Measurements from ENCODE around the gene MAOA. TPM values are rescaled to one million over a fixed set of nuclear protein-coding genes. Genes with fewer than 3 reads are reported as not detected.

MAOA gene
- total RNA-seq, 3 donors from 2014 or later = 1.2 to 5.8 (median 2.7) TPM

- Mint-ChIP-seq H3K27me3 (ENCODE audit: low read depth) (no peaks in the 10 kb centered on the region), H3K4me1 (ENCODE audit: low read depth) (no peaks in the 10 kb centered on the region), H3K36me3 (ENCODE audit: insufficient read depth) (no peaks in the 10 kb centered on the region), H3K4me3 (no peak overlapping the region), H3K9me3 (no peaks in the 10 kb centered on the region)
- DNase-seq = no peak
- no peak for ATAC-seq
Observed at GRCh38 chrX:43743100-43743822, 87.2 kb downstream of the MAOA start.

GRCh38 chrX:43744284-43744683 lies 88.2 kb downstream of the MAOA start:
- H3K36me3 Mint-ChIP-seq (ENCODE audit: insufficient read depth) = no peaks in the 10 kb centered on the region
- H3K9me3 Mint-ChIP-seq = no peaks in the 10 kb centered on the region
- ATAC-seq (no peak), DNase-seq (no peak)
- H3K4me3 Mint-ChIP-seq = no peak overlapping the region
- H3K4me1 Mint-ChIP-seq (ENCODE audit: low read depth) = no peaks in the 10 kb centered on the region
- no peaks in the 10 kb centered on the region for H3K27me3 Mint-ChIP-seq (ENCODE audit: low read depth)

DNA sequence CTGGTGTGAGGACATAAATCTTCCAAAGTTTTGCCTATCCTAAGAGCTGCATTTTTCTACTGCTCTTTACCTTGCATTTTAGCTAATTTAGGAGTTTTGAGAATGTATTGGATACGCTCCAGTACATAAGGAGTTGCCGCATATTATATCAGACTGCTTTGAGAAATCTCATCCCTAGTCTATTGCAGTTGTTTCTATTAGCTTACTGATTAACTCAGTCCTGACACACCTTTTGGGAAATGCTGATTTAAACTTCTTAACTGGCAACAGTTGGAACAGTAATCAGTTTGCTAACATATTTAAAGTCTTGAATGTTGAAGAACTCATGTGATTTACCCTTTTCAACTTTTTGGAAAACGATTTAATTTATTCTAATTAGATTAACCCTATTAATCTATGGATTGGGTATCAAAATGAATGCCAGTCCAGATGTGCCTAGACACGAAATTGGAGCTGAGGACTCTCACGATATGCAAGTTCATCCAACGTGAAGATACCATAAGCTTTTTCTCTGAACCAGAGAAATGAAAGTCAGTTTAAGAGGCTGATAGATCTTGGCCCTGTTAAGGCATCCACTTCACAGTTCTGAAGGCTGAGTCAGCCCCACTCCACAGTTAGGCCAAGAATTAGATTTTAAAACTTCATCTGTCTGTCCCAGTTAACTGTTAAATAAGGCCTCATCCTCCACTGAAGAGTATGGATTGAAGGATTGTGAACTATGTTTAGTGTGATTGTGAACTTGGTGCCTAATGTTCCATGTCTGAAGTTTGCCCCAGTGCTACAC lies 90.0 kb downstream of the MAOA start:
- ATAC-seq = no peak
- Mint-ChIP-seq H3K4me3 (no peak overlapping the region), H3K27me3 (ENCODE audit: low read depth) (no peaks in the 10 kb centered on the region), H3K9me3 (no peaks in the 10 kb centered on the region), H3K4me1 (ENCODE audit: low read depth) (no peaks in the 10 kb centered on the region), H3K36me3 (ENCODE audit: insufficient read depth) (no peaks in the 10 kb centered on the region)
- DNase-seq = no peak

- no peaks in the 10 kb centered on the region for H3K27me3 Mint-ChIP-seq (ENCODE audit: low read depth)
- no peaks in the 10 kb centered on the region for H3K9me3 Mint-ChIP-seq
Observed at GRCh38 chrX:43747476-43747875, 91.4 kb downstream of the MAOA start.

GRCh38 chrX:43750248-43750676 lies 94.2 kb downstream of the MAOA start:
- H3K9me3 Mint-ChIP-seq = no peaks in the 10 kb centered on the region
- H3K4me3 Mint-ChIP-seq = no peak overlapping the region
- no peaks in the 10 kb centered on the region for H3K36me3 Mint-ChIP-seq (ENCODE audit: insufficient read depth)
- H3K4me1 Mint-ChIP-seq (ENCODE audit: low read depth) = no peaks in the 10 kb centered on the region
- H3K27me3 Mint-ChIP-seq (ENCODE audit: low read depth) = no peaks in the 10 kb centered on the region
- peak; percentile 76 to 79 for ATAC-seq
- peak; percentile 21 for DNase-seq

More at GRCh38 chrX:43747476-43747875, 91.4 kb downstream of the MAOA start:
- ATAC-seq (no peak), DNase-seq (no peak)
- Mint-ChIP-seq H3K36me3 (ENCODE audit: insufficient read depth) (no peaks in the 10 kb centered on the region), H3K4me3 (no peak overlapping the region), H3K4me1 (ENCODE audit: low read depth) (no peaks in the 10 kb centered on the region)

DNA sequence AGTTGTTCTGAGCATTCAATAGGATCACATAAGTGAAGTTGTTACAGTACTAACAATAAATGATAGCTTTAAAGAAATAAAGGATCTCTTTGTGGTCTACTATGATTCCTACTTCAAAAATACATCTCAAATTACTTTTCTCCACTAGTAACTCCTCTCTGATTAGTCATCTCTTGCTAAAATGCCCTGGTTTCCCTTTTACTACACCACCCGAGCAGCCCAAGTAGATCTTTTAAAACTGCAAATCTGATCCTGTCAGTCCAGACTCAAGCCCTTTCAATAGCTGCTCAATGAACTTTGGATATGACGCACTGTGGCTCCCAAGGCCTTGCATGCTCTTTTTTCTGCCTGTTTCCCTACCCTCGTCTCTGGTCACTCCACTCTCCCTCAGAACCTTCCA lies 97.5 kb downstream of the MAOA start:
- Mint-ChIP-seq H3K4me3 (no peak overlapping the region), H3K27me3 (ENCODE audit: low read depth) (no peaks in the 10 kb centered on the region), H3K4me1 (ENCODE audit: low read depth) (no peaks in the 10 kb centered on the region), H3K9me3 (no peaks in the 10 kb centered on the region), H3K36me3 (ENCODE audit: insufficient read depth) (no peaks in the 10 kb centered on the region)
- DNase-seq (no peak), ATAC-seq (no peak)

- ATAC-seq (no peak), DNase-seq (no peak)
- no peaks in the 10 kb centered on the region for H3K4me1 Mint-ChIP-seq (ENCODE audit: low read depth)
- H3K27me3 Mint-ChIP-seq (ENCODE audit: low read depth) = no peaks in the 10 kb centered on the region
- no peak overlapping the region for H3K4me3 Mint-ChIP-seq
- H3K36me3 Mint-ChIP-seq (ENCODE audit: insufficient read depth) = no peaks in the 10 kb centered on the region
- H3K9me3 Mint-ChIP-seq = no peaks in the 10 kb centered on the region
Observed at GRCh38 chrX:43756076-43756475, 100.0 kb downstream of the MAOA start.

DNA sequence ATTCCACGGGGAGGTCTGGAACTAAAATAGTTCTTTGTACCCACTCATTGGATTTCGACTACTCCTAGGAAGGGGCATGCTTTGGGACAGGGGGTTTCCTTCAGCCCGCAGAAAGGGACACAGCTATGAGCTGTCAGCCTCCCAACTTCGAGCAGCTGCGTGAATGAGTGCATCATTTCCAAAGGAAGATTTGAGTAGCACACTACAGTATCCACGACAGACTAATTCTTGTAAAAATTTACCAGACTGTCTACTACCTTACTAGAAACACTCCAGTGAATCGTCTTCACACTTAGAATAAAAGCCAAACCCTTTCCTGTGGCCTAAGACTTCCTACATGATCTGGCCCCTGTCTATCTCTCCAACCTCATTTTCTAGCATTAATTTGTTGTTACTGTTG lies 101.9 kb downstream of the MAOA start:
- Mint-ChIP-seq H3K4me1 (ENCODE audit: low read depth) (no peaks in the 10 kb centered on the region), H3K9me3 (no peaks in the 10 kb centered on the region), H3K36me3 (ENCODE audit: insufficient read depth) (no peaks in the 10 kb centered on the region), H3K4me3 (no peak overlapping the region), H3K27me3 (ENCODE audit: low read depth) (no peaks in the 10 kb centered on the region)
- ATAC-seq = no peak
- no peak for DNase-seq

- ATAC-seq = no peak
- H3K4me1 Mint-ChIP-seq (ENCODE audit: low read depth) = no peaks in the 10 kb centered on the region
- H3K27me3 Mint-ChIP-seq (ENCODE audit: low read depth) = no peaks in the 10 kb centered on the region
- H3K9me3 Mint-ChIP-seq = no peaks in the 10 kb centered on the region
- DNase-seq = no peak
- no peaks in the 10 kb centered on the region for H3K36me3 Mint-ChIP-seq (ENCODE audit: insufficient read depth)
- no peak overlapping the region for H3K4me3 Mint-ChIP-seq
Observed at GRCh38 chrX:43785930-43786591, 130.0 kb downstream of the MAOA start.

Other genes with a start within 250 kb of the MAOA start
- gene MAOB, start 226.2 kb downstream of the MAOA start, total RNA-seq = under 1 TPM in 2 of 3 donors, not detected in 1; 0.11 to 0.13 TPM

All from activated T-cell treated with anti-CD3 and anti-CD28 coated beads, Interleukin-2, amount 50 U/mL, for 4 hours (primary cell).